GM19099 (cell line): ENCODE results near the gene PNLDC1.

ENCODE experiments used
- POLR2A ChIP-seq: IDR thresholded peaks from 3 replicates; pipeline ENCODE4 v1.6.1; 2011; ENCODE audit warnings: low read depth; ENCODE audit not compliant: insufficient read length; ENCODE audit errors: extremely low read depth

PNLDC1 gene

DNA sequence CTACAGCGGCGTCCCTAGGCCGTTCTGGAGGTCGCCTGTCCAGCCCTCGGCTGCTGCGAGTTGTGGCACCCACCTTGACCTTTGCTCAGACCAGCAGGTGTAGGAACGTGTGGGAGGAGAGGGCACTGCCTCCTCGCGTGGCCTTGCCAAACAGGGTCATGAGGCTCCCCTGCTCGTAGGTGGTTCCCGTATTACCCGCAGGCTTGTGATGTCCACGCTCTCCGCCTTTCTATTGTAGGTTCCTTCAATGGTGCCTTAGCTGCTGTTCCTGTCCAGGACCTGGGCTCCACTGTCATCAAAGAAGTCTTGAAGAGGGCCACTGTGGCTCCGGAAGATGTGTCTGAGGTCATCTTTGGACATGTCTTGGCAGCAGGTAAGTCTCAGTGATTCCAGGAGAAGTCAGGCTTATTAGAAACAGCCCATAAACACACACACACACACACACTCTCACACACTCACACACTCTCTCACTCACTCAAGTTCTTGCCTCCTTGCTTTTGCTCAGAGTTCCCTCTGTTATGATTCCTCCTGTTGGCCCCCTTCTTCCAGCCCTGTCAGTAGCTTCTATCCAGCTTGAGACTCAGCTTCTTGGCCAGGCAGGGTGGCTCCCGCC lies 37.3 kb upstream of the PNLDC1 start:
- TF ChIP-seq POLR2A, result no peak

DNA sequence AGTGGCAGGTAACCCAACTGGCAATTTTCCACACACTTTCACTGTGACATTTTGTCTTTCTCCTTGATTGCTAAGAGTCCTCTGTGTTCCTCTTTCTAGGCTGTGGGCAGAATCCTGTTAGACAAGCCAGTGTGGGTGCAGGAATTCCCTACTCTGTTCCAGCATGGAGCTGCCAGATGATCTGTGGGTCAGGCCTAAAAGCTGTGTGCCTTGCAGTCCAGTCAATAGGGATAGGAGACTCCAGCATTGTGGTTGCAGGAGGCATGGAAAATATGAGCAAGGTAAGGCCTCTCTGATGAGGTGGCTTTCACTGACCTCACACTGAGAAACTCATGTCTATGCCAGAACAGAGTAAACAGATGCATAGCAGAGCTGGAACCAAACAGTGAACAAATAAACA lies 33.2 kb upstream of the PNLDC1 start:
- TF ChIP-seq POLR2A, result no peak

DNA sequence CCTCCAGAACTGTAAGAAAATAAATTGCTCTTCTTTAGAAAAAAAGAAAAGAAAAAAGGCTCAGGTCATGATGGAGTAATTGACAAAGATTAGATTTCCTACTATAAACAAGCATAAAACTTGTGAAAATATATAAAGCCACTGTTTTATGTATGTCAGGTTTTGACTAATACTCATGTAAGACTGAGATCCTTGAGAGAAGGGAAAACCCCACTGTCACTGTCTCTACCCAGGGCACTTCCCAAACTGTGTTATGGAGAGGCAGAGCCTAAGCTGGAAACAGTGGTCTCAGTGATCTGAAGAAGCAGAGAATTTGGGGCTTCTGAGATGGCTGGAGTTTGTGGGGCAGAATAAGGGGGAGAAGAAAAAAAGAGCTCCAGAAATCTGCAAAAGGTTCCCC lies 30.6 kb upstream of the PNLDC1 start:
- no peak for TF ChIP-seq POLR2A

DNA sequence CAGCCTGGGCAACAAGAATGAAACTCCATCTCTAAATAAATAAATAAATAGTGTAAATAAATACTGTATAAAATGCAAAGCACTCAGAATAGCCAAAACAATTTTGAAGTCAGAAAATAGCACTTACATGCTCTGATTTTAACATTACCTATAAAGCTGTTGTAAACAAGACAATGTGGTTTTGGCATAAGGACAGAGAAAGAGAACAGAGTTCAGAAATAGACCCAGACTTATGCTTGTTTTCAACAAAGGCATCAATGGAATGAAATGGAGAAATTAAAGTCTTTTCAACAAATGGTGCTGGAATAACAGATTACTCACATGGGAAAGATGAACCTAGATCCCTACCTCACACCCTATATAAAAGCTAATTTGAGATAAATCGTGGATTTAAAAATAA lies 27.9 kb upstream of the PNLDC1 start:
- TF ChIP-seq POLR2A, result no peak

DNA sequence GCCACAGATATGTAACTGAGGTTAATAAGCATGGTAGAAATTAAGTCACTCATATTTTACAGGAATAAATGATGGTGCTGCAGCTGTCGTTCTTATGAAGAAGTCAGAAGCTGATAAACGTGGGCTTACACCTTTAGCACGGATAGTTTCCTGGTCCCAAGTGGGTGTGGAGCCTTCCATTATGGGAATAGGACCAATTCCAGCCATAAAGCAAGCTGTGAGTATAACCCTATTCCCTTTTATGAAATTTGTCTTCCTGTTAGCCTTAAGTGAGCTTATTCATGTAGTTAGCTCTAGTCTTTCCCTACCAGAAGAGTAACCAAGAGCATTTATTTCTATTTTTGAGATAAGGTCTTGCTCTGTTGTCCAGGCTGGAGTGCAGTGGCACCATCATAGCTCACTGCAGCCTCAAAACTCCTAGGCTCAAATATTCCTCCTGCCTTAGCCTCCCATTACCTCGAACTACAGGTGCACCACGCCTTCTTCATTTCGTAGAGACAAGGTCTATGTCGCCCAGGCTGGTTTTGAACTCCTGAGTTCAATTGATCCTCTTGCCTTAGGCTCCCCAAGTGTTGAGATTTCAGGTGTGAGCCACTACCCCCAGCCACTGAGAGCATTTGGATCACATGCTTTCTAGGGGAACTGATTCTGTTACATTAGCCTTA lies 22.7 kb upstream of the PNLDC1 start:
- TF ChIP-seq POLR2A, result no peak

DNA sequence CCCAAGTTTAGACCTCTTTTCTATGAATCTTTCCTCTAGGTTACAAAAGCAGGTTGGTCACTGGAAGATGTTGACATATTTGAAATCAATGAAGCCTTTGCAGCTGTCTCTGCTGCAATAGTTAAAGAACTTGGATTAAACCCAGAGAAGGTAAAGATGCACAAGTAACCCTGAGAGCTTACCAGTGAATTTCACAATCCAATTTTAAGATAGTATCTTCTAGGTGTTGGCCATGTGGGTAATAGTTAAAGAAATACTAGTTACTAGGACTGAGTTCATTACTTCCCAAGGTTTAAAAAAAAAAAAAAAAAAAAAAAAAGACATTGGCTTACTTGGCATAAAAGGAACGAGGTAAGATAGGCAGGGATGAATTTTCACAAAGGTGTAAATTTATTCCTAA lies 21.9 kb upstream of the PNLDC1 start:
- no peak for TF ChIP-seq POLR2A

DNA sequence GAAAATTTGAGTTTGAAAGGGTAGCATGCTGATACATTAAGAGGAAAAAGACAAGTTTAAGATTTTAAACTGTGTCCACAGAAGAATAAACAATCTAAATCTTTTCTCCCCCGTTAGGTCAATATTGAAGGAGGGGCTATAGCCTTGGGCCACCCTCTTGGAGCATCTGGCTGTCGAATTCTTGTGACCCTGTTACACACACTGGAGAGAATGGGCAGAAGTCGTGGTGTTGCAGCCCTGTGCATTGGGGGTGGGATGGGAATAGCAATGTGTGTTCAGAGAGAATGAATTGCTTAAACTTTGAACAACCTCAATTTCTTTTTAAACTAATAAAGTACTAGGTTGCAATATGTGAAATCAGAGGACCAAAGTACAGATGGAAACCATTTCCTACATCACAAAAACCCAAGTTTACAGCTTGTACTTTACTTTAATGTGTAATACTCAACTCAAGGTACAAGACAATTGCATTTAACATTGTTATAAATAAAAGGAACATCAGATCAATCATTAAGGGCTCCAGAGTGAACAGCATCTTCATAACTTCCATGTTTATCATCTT lies 21.5 kb upstream of the PNLDC1 start:
- no peak for TF ChIP-seq POLR2A

DNA sequence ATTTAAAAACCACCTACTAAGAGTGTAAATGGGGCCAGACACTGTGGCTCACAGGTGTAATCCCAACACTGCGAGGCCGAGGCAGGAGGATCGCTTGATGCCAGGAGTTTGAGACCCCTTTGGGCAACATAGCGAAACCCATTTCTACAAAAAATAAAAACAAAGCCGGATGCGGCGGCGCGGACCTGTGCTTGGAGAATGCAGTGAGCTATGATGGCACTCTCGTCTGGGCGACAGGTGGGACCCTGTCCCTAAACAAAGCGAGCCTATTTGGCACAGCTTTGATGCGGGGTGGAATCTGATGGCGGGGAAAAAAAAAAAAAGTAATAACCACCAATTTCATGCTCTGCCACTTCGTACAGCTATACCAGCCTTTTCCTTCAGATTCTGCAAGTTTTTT lies 11.8 kb upstream of the PNLDC1 start:
- TF ChIP-seq POLR2A, result no peak

DNA sequence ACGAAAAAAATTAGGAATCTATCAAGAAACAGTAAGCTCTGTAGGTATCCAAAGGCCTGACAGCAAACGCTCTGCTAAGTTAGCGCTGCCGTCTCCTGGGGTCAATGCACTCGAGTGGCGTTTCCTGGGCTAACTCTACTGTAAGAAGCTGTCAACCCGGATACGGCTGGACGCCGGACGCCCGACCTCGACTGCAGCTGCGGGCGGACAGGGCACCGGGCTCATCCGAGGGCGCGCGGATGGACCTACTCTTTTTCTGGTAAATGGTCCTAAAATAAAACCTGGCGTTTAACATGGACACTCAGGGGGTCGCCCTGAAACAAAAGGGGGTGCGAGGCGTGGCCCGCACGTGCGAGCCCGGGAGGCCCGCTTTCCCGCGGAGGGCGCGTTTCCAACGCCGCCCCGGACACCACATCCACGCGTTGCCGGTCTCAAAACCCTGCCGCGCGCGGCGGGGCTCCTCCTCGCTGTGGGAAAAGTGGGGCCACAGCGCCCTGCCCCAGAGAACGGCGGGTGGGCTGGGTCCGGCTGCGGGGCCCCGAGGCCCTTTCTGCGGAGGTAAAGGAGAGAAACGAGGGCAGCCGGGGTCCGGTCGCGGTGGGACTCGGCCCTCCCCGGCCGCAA lies 11.2 kb upstream of the PNLDC1 start:
- no peak for TF ChIP-seq POLR2A

DNA sequence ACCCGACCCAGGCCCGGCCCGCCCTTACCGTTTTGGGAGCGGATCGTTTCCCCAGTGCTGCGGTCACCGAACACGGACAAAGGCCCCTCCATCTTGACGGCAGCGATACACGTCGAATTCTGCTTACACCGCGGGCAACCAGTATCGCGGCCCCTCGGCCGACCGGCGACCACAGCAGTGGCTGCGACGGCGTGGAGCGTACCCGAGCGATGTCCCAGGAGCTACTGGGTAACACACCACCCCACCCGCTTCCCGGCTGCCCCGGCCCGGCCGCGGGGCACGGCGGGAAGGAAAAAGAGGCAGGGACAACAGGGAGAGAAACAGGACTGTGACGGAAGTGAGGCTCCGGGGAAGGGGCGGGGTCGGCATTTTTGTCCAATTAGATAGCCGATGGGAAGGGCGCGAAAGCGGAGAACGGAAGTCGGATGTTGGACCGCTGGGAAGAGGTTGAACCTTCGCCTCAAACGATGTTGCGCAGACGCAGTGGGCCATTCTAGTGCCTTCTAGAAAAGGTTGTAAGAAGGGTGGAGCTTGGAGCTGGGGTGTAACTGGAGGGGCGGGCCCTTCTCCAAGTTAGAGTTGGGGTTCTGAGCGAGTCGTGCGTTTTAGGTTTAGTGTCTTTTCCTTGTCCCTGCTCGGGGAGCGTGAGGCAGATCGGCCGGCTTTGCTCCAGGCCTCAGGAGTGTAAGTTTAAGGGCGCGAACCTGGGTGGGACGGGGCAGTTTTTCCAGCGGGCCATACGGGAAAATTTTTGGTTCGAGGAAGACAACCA lies 10.5 kb upstream of the PNLDC1 start, which contains the start of gene TCP1:
Gene TCP1, minus strand, starts transcription at position 226 of the 772 bp plus-strand sequence. Its CDS starts 134 bp downstream, at position 92.
- TF ChIP-seq POLR2A, result peak; percentile 97

DNA sequence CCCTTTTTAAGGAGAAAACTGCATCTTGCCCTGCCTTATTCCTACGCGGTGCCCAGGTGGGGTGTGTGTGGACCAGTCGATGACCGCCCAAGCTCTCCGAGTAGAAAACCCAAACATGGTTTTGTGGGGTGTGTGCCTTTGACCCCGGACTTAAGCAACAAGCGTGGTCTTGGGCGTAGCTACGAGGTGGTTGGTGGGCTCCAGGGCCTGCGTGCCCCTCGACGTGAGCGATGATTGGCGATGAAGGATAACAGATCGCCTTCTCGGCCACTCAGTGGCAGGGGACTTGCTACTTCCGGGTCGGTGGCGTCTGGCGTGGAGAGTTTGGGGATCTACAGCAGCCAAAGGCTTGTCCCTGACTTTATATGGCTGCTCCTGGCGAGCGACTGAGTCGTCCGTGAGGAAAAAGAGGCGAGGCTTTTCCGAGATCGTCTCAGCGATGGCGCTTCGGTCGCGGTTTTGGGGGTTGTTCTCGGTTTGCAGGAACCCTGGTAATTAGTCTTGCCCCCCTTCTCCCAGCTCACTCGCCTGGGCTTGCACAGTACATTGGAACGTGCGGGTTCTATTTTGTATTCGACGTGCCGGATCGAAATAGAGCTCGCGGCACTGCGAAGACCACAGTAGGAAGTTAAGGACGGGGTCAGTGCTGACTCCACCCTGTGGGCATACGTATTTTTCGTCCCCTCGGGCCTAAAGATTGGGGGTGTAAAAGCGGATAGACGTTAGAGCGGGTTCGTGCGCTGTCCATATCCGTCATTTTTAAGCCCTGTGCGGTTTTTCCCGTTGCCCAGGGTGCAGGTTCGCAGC lies 9.7 kb upstream of the PNLDC1 start, which contains the start of gene MRPL18:
Gene MRPL18, plus strand, starts transcription at position 319 of the 807 bp plus-strand sequence. Its CDS starts 121 bp downstream, at position 440.
- peak; percentile 67 for TF ChIP-seq POLR2A

DNA sequence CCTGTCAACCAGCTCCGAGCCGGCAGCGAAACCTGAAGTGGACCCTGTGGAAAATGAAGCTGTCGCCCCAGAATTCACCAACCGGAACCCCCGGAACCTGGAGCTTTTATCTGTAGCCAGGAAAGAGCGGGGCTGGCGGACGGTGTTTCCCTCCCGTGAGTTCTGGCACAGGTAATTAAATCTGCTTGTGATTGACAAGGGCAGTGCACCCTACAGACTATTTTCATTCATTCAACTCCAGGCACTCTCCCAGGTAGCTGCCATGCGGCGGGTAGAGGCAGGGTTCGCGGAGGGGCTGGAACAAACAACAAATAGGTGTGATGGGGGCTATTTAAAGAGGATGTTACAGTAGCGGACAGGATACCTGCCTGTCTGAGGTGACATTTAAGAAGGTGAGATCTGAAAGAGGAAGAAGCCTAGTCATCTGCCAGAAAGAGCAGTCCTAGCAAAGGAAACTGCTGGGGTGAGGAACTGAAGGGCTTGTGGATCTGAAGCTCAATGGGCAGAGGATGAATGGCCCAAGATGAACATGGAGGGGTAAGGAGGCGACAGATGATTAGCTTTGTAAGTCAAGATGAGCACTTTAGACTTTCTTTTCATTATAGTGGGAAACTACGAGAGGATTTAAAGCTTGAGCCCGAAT lies 9.0 kb upstream of the PNLDC1 start:
- TF ChIP-seq POLR2A, result no peak

DNA sequence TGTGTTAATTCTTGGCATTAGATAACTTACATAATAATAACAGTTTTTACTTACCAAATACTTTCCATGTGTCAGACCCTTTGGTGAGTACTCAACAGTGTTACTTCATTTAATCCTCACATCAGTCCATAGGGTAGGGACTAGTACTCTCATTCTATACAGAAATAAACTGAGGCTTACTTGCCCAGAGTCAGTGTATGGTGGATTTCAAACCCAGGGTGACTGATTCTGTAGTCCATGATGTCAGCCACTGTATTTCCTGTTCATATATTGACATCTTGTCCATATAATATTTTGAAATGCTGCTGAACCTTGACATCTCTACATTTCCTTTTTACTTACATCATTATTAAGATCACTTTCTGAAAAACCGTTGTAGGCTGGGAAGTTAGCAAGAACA lies 2.5 kb upstream of the PNLDC1 start:
- no peak for TF ChIP-seq POLR2A

DNA sequence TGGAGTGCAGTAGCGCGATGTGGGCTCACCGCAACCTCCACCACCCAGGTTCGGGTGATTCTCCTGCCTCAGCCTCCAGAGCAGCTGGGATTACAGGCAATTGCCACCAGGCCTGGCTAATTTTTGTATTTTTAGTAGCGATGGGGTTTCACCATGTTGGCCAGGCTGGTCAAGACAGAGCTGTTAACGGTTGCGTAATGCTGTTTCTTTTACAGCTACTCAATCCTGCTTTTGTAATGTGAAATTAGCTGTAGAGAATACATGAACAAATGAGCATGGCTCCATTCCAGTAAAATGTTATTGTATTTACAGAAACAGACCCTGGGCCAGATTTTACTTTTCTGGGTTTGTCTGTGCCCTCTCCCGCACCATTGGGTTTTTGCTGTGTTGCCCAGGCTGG lies 1.9 kb downstream of the PNLDC1 start:
- no peak for TF ChIP-seq POLR2A

DNA sequence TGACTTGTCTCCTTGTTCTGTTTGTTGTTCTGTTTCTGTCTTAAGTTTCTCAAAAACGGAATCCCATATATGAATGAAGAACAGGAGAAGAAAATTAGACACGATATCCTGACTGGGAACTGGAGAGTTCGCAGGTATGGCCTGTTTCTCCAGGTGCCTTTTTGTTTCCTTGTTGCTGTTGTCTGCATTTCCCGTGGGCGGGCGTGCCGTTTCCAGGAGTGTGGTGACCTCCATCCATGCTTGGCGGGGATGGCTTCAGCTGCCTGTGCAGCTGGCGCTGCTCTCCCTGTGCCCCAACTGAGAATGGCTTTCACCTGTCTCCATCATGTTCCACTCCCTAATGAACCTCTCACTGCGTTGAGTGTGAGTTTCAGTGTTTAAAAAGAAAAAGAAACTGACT lies 4.4 kb downstream of the PNLDC1 start:
- TF ChIP-seq POLR2A, result no peak
